PC-9 (cell line): ENCODE data around the gene PRRC2B. TPM values are rescaled to one million over a fixed set of nuclear protein-coding genes. Genes with fewer than 3 reads are reported as not detected.
"Not testable (repeated sequence)": the region's sequence is repeated elsewhere in the genome, so short reads cannot be mapped to it uniquely, and the experiment has no call there.

ENCODE experiments used
- BruUV-seq: library from RNA; stranded (reverse); fragments of 400-500 nt; replicated peaks from 2 replicates; lab custom pipeline; 2021; lab: Mats Ljungman, UMichigan
- CTCF ChIA-PET: fragments of 300-600 bp; sonication (Branson Sonifier 250); formaldehyde crosslinking; loops from one replicate; lab custom pipeline; 2022; ENCODE audit warnings: antibody characterized with exemption; lab: Charles Lee
- POLR2A ChIA-PET: fragments of 300-600 bp; sonication (Branson Sonifier 250); formaldehyde crosslinking; loops from one replicate; lab custom pipeline; 2022; ENCODE audit warnings: antibody characterized with exemption; ENCODE audit not compliant: unreplicated experiment; lab: Charles Lee
- DNase-seq, 2 experiments: peaks; one replicate each; pipeline versions ENCODE4 v3.0.0 to v3.0.0-alpha.2; 2015 to 2022; ENCODE audit warnings: mixed read lengths in 1 of 2
- H2AFZ ChIP-seq: fragments of 200-600 bp; sonication (generic); 2 replicates; pipeline ENCODE4 v1.8.1; 2017; ENCODE audit warnings: antibody characterized with exemption
- H3F3A ChIP-seq: fragments of 200-600 bp; sonication (generic); 2 replicates; pipeline ENCODE4 v1.8.1; 2017; ENCODE audit warnings: antibody characterized with exemption, mild to moderate bottlenecking, low read depth; ENCODE audit not compliant: insufficient read depth
- H3K27ac ChIP-seq: fragments of 200-600 bp; sonication (generic); 2 replicates; pipeline ENCODE4 v1.6.1; 2016; ENCODE audit warnings: mixed run types
- H3K27me3 ChIP-seq: fragments of 200-600 bp; sonication (generic); 2 replicates; pipeline ENCODE4 v1.6.1; 2016; ENCODE audit warnings: low read depth, mixed run types; ENCODE audit not compliant: insufficient read depth
- H3K36me3 ChIP-seq: fragments of 200-600 bp; sonication (generic); 2 replicates; pipeline ENCODE4 v1.6.1; 2016; ENCODE audit warnings: low read depth, mixed run types
- H3K4me1 ChIP-seq: fragments of 200-600 bp; sonication (generic); replicated peaks from 2 replicates; pipeline ENCODE4 v1.6.1; 2016; ENCODE audit warnings: mixed run types; ENCODE audit not compliant: insufficient read depth
- H3K4me2 ChIP-seq: fragments of 200-600 bp; sonication (generic); 2 replicates; pipeline ENCODE4 v1.6.1; 2017; ENCODE audit warnings: mixed run types
- H3K4me3 ChIP-seq: fragments of 200-600 bp; sonication (generic); 2 replicates; pipeline ENCODE4 v1.6.1; 2016; ENCODE audit warnings: mixed run types
- H3K79me2 ChIP-seq: fragments of 200-600 bp; sonication (generic); 2 replicates; pipeline ENCODE4 v1.6.1; 2017; ENCODE audit warnings: low read depth, mixed run types
- H3K9me2 ChIP-seq: fragments of 200-600 bp; sonication (generic); 2 replicates; pipeline ENCODE4 v1.8.1; 2017; ENCODE audit warnings: mild to moderate bottlenecking; ENCODE audit not compliant: insufficient read depth
- H3K9me3 ChIP-seq: fragments of 200-600 bp; sonication (generic); 2 replicates; pipeline ENCODE4 v1.8.1; 2016; ENCODE audit warnings: low read depth; ENCODE audit not compliant: insufficient read depth
- H4K20me1 ChIP-seq: fragments of 200-600 bp; sonication (generic); 2 replicates; pipeline ENCODE4 v1.8.1; 2017; ENCODE audit not compliant: insufficient read depth
- EZH2 ChIP-seq: fragments of 200-600 bp; sonication (generic); IDR thresholded peaks from 2 replicates; pipeline ENCODE4 v1.8.0; 2017; ENCODE audit warnings: antibody characterized with exemption, low read depth
- intact Hi-C: fragments of 100-400 bp; cut with micrococcal nuclease; formaldehyde crosslinking; loops from one replicate; pipeline ENCODE4 v1.10.0; 2022; ENCODE audit not compliant: unreplicated experiment
- total RNA-seq: library from RNA; stranded (reverse); gene quantifications from 2 replicates; pipeline ENCODE4 v1.2.3, GENCODE V29; 2021
- TF ChIP-seq, protein P1 (sequence below): fragments of 200-600 bp; sonication (generic); conservative IDR thresholded peaks from 2 replicates; pipeline ENCODE4 v1.6.1; 2017; ENCODE audit warnings: mixed run types, antibody characterized with exemption, mild to moderate bottlenecking, moderate library complexity

PRRC2B gene
- total RNA-seq, 1 experiment from 2014 or later = 361 TPM

DNA sequence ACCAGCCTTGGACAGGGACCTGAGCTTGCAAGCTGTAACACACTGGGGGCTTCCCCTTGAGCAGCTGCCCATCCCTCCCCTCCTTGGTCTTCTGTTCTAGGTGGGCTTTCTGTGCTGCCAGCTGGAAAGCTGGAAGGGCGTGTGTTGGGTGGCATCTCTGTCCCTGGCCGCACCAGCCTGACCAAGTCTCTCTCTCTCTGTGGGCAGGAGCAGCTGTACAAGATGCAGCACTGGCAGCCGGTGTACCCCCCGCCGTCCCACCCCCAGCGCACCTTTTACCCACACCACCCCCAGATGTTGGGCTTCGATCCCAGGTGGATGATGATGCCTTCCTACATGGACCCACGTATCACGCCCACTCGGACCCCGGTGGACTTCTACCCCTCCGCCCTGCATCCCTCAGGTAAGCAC, 76.7 kb downstream of the PRRC2B start:
- Histone ChIP-seq H3K4me1 (no peaks in the 10 kb centered on the region), H4K20me1 (peaks cover 57% of the 10 kb centered on the region), H3K79me2 (peaks cover 10% of the 10 kb centered on the region), H3K4me2 (no peak overlapping the region), H3F3A (peaks cover 29% of the 10 kb centered on the region; the same call in 1 of the 2 replicates), H3K27me3 (no peaks in the 10 kb centered on the region), H3K9me2 (no peaks in the 10 kb centered on the region), H3K36me3 (peaks cover 34% of the 10 kb centered on the region), H3K27ac (no peak overlapping the region), H3K4me3 (no peak overlapping the region), H2AFZ (no peak overlapping the region), H3K9me3 (no peaks in the 10 kb centered on the region)
- TF ChIP-seq, protein P1, sequence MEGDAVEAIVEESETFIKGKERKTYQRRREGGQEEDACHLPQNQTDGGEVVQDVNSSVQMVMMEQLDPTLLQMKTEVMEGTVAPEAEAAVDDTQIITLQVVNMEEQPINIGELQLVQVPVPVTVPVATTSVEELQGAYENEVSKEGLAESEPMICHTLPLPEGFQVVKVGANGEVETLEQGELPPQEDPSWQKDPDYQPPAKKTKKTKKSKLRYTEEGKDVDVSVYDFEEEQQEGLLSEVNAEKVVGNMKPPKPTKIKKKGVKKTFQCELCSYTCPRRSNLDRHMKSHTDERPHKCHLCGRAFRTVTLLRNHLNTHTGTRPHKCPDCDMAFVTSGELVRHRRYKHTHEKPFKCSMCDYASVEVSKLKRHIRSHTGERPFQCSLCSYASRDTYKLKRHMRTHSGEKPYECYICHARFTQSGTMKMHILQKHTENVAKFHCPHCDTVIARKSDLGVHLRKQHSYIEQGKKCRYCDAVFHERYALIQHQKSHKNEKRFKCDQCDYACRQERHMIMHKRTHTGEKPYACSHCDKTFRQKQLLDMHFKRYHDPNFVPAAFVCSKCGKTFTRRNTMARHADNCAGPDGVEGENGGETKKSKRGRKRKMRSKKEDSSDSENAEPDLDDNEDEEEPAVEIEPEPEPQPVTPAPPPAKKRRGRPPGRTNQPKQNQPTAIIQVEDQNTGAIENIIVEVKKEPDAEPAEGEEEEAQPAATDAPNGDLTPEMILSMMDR = no peak
- no peak for TF ChIP-seq EZH2
- CTCF ChIA-PET = no interaction called here
- intact Hi-C loops = no loop called here
- POLR2A ChIA-PET = no interaction called here
- BruUV-seq = no TSS peak
- DNase-seq = no peak

DNA sequence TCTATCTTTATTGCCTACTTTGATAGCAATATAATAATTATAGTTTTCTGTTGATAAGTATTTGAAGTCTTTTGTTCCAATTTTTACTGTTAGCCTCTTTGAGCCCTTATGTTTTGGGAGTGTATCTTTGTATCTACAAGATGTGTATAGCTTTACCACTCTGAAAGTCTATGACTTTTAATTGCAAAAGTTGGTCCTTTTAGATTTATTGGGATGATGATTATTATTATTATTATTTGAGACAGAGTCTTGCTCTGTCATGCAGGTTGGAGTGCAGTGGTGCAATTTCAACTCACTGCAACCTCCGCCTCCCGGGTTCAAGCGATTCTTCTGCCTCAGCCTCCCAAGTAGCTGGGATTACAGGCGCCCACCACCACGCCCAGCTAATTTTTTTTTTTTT, 78.2 kb downstream of the PRRC2B start:
- DNase-seq, H3K79me2 ChIP-seq, H3K9me2 ChIP-seq, H3K4me1 ChIP-seq, H3K27ac ChIP-seq, intact Hi-C loops, H3K27me3 ChIP-seq, POLR2A ChIA-PET, BruUV-seq, CTCF ChIA-PET, H2AFZ ChIP-seq, H3K4me2 ChIP-seq, H3K4me3 ChIP-seq, H3K9me3 ChIP-seq: not testable (repeated sequence)
- Histone ChIP-seq H3K36me3 (peaks cover 25% of the 10 kb centered on the region), H3F3A (peaks cover 17% of the 10 kb centered on the region; the same call in 1 of the 2 replicates), H4K20me1 (peaks cover 58% of the 10 kb centered on the region)

DNA sequence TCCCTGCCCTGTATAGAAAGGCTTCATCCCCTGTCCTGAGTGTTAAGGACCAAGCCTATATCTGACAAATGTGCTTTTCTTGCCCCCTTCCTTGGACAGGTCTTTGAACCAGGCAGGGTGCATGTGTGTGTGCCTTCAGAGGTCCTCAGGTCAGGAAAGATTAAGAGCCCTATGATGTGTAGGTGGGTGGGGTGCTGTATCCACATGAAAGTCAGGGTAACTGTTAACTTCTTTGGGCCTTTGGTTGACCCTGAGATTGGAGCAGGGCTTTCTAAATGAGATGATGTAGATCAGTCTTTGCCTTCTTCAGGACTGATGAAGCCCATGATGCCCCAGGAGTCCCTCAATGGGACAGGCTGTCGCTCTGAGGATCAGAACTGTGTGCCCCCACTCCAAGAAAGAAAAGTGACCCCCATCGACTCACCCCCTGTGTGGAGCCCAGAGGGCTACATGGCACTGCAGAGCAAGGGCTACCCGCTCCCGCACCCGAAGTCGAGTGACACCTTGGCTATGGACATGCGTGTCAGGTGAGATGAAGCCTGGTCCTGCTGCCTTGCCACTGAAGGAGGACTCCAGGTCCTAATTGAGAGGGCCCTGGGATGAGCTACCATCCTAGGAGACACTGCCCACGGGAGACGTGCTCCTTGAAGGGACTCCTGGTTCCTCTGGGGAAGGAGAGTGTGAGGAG, 79.5 kb downstream of the PRRC2B start:
- H3K4me1 ChIP-seq = no peaks in the 10 kb centered on the region
- H3F3A ChIP-seq = peaks cover 12% of the 10 kb centered on the region; the same call in 1 of the 2 replicates
- TF ChIP-seq EZH2 = no peak
- TF ChIP-seq, protein P1 = no peak
- BruUV-seq = no TSS peak
- no peak overlapping the region for H3K4me2 ChIP-seq
- H2AFZ ChIP-seq = no peak overlapping the region
- H3K9me3 ChIP-seq = no peaks in the 10 kb centered on the region
- intact Hi-C loops = no loop called here
- DNase-seq = no peak
- no peaks in the 10 kb centered on the region for H3K9me2 ChIP-seq
- POLR2A ChIA-PET = no interaction called here
- no peaks in the 10 kb centered on the region for H3K27me3 ChIP-seq
- peaks cover 17% of the 10 kb centered on the region for H3K36me3 ChIP-seq
- CTCF ChIA-PET = no interaction called here
- no peak overlapping the region for H3K4me3 ChIP-seq
- H4K20me1 ChIP-seq = peaks cover 56% of the 10 kb centered on the region
- no peak overlapping the region for H3K27ac ChIP-seq
- H3K79me2 ChIP-seq = peaks cover 14% of the 10 kb centered on the region; the same call in 1 of the 2 replicates
